ENCODE measurements around the gene RECK. TPM values are rescaled to one million over a fixed set of nuclear protein-coding genes. Genes with fewer than 3 reads are reported as not detected.

The RECK gene
- total and polyA plus RNA-seq, 2 experiments from 2014 or later, result 8.1 to 11.6 TPM

DNA sequence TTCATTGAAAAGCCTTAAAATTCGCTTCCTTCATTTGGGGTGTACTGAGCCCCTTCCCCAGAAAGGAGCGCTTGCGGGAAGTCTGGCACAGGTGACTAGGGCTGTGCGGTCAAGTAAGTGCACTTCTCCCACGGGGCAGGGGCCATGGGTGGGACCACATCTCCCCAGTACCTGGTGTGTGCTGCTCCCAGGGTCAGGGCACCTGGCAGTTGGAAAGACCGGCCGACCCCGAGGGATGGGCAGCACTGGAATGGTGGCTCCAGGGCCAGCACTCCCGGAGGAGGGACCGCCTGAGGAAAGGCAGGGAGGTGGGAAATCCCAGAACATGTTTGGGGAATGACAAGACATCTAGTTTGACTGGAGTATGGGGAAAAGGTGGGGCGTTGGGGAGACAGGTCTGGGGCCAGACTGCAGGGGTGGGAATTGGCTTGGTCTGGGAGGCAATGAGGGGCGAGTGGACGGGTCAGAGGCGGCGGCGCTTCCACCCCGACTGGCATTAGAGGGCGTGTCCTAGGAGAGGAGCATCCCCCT lies 99.1 kb downstream of the RECK start:
- Histone ChIP-seq H2AFZ (peak overlapping the region; percentile 85), H3K9me2 (ENCODE audit: insufficient read depth) (no peaks in the 10 kb centered on the region), H3K36me3 (ENCODE audit: insufficient read depth) (no peaks in the 10 kb centered on the region), H3F3A (replicated peaks; ENCODE audit: low read depth) (peaks cover 7% of the 10 kb centered on the region; the same call in 1 of the 2 replicates), H3K4me1 (ENCODE audit: insufficient read depth) (peaks cover 31% of the 10 kb centered on the region), H3K4me3 (peak overlapping the region; percentile 77), H3K79me2 (replicated peaks; ENCODE audit: insufficient read depth) (no peaks in the 10 kb centered on the region), H3K27ac (ENCODE audit: low read depth) (no peak overlapping the region), H4K20me1 (replicated peaks; ENCODE audit: insufficient read depth) (peaks cover 6% of the 10 kb centered on the region), H3K27me3 (ENCODE audit: insufficient read depth) (peaks cover 88% of the 10 kb centered on the region), H3K4me2 (peak overlapping the region; percentile 99)
- TF ChIP-seq, protein P1, sequence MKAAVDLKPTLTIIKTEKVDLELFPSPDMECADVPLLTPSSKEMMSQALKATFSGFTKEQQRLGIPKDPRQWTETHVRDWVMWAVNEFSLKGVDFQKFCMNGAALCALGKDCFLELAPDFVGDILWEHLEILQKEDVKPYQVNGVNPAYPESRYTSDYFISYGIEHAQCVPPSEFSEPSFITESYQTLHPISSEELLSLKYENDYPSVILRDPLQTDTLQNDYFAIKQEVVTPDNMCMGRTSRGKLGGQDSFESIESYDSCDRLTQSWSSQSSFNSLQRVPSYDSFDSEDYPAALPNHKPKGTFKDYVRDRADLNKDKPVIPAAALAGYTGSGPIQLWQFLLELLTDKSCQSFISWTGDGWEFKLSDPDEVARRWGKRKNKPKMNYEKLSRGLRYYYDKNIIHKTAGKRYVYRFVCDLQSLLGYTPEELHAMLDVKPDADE (IDR thresholded peaks at IDR 0.05), result no peak
- TF ChIP-seq POLR2AphosphoS5 (IDR thresholded peaks at IDR 0.05; ENCODE audit: low read depth), result no peak
- no peak for TF ChIP-seq CTCF (conservative IDR thresholded peaks at IDR 0.05; ENCODE audit: low read depth in 2 of 2)
- TF ChIP-seq ZNF331 (CRISPR knock-in tag; IDR thresholded peaks at IDR 0.05; ENCODE audit: low read depth), result no peak
- TF ChIP-seq CREB1 (CRISPR knock-in tag; IDR thresholded peaks at IDR 0.05; ENCODE audit: low read depth), result no peak
- TF ChIP-seq JUNB (IDR thresholded peaks at IDR 0.05; ENCODE audit: unreplicated experiment), result no peak
- no peak for TF ChIP-seq ZNF114 (CRISPR knock-in tag; IDR thresholded peaks at IDR 0.05)
- TF ChIP-seq STAT1 (IDR thresholded peaks at IDR 0.05; ENCODE audit: unreplicated experiment), result no peak
- no peak for TF ChIP-seq EZH2phosphoT487 (IDR thresholded peaks at IDR 0.05; ENCODE audit: unreplicated experiment)
- TF ChIP-seq, protein P2, sequence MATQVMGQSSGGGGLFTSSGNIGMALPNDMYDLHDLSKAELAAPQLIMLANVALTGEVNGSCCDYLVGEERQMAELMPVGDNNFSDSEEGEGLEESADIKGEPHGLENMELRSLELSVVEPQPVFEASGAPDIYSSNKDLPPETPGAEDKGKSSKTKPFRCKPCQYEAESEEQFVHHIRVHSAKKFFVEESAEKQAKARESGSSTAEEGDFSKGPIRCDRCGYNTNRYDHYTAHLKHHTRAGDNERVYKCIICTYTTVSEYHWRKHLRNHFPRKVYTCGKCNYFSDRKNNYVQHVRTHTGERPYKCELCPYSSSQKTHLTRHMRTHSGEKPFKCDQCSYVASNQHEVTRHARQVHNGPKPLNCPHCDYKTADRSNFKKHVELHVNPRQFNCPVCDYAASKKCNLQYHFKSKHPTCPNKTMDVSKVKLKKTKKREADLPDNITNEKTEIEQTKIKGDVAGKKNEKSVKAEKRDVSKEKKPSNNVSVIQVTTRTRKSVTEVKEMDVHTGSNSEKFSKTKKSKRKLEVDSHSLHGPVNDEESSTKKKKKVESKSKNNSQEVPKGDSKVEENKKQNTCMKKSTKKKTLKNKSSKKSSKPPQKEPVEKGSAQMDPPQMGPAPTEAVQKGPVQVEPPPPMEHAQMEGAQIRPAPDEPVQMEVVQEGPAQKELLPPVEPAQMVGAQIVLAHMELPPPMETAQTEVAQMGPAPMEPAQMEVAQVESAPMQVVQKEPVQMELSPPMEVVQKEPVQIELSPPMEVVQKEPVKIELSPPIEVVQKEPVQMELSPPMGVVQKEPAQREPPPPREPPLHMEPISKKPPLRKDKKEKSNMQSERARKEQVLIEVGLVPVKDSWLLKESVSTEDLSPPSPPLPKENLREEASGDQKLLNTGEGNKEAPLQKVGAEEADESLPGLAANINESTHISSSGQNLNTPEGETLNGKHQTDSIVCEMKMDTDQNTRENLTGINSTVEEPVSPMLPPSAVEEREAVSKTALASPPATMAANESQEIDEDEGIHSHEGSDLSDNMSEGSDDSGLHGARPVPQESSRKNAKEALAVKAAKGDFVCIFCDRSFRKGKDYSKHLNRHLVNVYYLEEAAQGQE (IDR thresholded peaks at IDR 0.05; ENCODE audit: unreplicated experiment), result no peak
- H3K27me3 Mint-ChIP-seq (ENCODE audit: insufficient read depth, low read depth, poor library complexity), result peaks cover 64% of the 10 kb centered on the region
- ATAC-seq (peak; percentile 34), DNase-seq (ENCODE audit: low spot score) (peak; percentile 64)
- peaks cover 28% of the 10 kb centered on the region for H3K4me1 Mint-ChIP-seq
- no peaks in the 10 kb centered on the region for H3K36me3 Mint-ChIP-seq (ENCODE audit: low read depth)
- H3K27ac Mint-ChIP-seq, result no peak overlapping the region
- no peaks in the 10 kb centered on the region; the same call in 2 of the 3 replicates for H3K9me3 Mint-ChIP-seq
- peak overlapping the region; percentile 76 for H3K4me3 Mint-ChIP-seq
